CD4-positive, alpha-beta memory T cell (primary cell): Measurements from ENCODE around the gene DENND4A. TPM values are rescaled to one million over a fixed set of nuclear protein-coding genes. Genes with fewer than 3 reads are reported as not detected.

ENCODE experiments used
- CTCF ChIA-PET: fragments of 350-600 bp; sonication (Branson Sonifier 250); formaldehyde crosslinking; loops from one replicate; lab custom pipeline; 2021; ENCODE audit warnings: inconsistent platforms; ENCODE audit not compliant: partially characterized antibody; lab: Charles Lee
- POLR2A ChIA-PET: fragments of 350-600 bp; sonication (Branson Sonifier 250); formaldehyde crosslinking; loops from one replicate; lab custom pipeline; 2021; ENCODE audit not compliant: partially characterized antibody; lab: Charles Lee
- DNase-seq, 5 donors: peaks; one replicate each; pipeline versions ENCODE4 v3.0.0 to v3.0.0-alpha.2; 2020 to 2022; ENCODE audit warnings: mixed read lengths in 1 of 5
- H3K27ac ChIP-seq: one replicate; pipeline ENCODE4 v1.7.0; 2013; ENCODE audit warnings: low read depth, low read length
- H3K27me3 ChIP-seq: 2 replicates; pipeline ENCODE4 v1.7.0; 2013; ENCODE audit warnings: mild to moderate bottlenecking, low read length, moderate library complexity; ENCODE audit not compliant: insufficient read depth
- H3K36me3 ChIP-seq: 2 replicates; pipeline ENCODE4 v1.7.0; 2013; ENCODE audit warnings: mild to moderate bottlenecking, low read length, moderate library complexity; ENCODE audit not compliant: insufficient read depth
- H3K4me1 ChIP-seq: 2 replicates; pipeline ENCODE4 v1.7.0; 2013; ENCODE audit warnings: mild to moderate bottlenecking, low read length, moderate library complexity; ENCODE audit not compliant: insufficient read depth
- H3K4me3 ChIP-seq, 2 donors: one replicate each; pipeline ENCODE4 v1.7.0; 2013; ENCODE audit warnings: low read length in 2 of 2, mild to moderate bottlenecking in 1 of 2
- H3K9me3 ChIP-seq, 2 donors: one replicate each; pipeline ENCODE4 v1.7.0; 2013; ENCODE audit warnings: low read length in 2 of 2, control low read depth in 1 of 2; ENCODE audit not compliant: control insufficient read depth in 1 of 2
- H3K27ac Mint-ChIP-seq, 7 donors: one replicate each; pipeline ENCODE4 v1.8.0; 2020 to 2021; ENCODE audit warnings: mixed read lengths in 7 of 7, mild to moderate bottlenecking in 6 of 7, inconsistent platforms in 3 of 7, moderate library complexity in 3 of 7
- H3K27me3 Mint-ChIP-seq, 2 donors: one replicate each; pipeline ENCODE4 v1.8.0; 2020 to 2021; ENCODE audit warnings: mixed read lengths in 2 of 2
- H3K36me3 Mint-ChIP-seq, 2 donors: one replicate each; pipeline ENCODE4 v1.8.0; 2020 to 2021; ENCODE audit warnings: mixed read lengths in 2 of 2, inconsistent platforms in 1 of 2, mild to moderate bottlenecking in 1 of 2
- H3K4me1 Mint-ChIP-seq, 4 donors: one replicate each; pipeline ENCODE4 v1.8.0; 2020 to 2021; ENCODE audit warnings: mixed read lengths in 4 of 4, mild to moderate bottlenecking in 1 of 4
- H3K4me3 Mint-ChIP-seq, 8 donors: one replicate each; pipeline ENCODE4 v1.8.0; 2020 to 2021; ENCODE audit warnings: mixed read lengths in 8 of 8, mild to moderate bottlenecking in 7 of 8, moderate library complexity in 6 of 8, inconsistent platforms in 3 of 8
- H3K9me3 Mint-ChIP-seq, 8 donors: one replicate each; pipeline ENCODE4 v1.8.0; 2020 to 2021; ENCODE audit warnings: mixed read lengths in 8 of 8, mild to moderate bottlenecking in 5 of 8, inconsistent platforms in 3 of 8, moderate library complexity in 1 of 8
- intact Hi-C: fragments of 100-400 bp; cut with micrococcal nuclease; formaldehyde crosslinking; loops from one replicate; pipeline ENCODE4 v1.15.1; 2023
- polyA plus RNA-seq, 2 donors: library from polyadenylated mRNA; unstranded; fragments of 300-500 nt; fragmentation: Illumina TruSeq; gene quantifications; one replicate each; pipeline ENCODE4 v1.2.3, GENCODE V29; 2021
- total RNA-seq, 2 experiments: library from RNA; stranded (reverse); gene quantifications; one replicate each; pipeline ENCODE4 v1.2.3, GENCODE V29; 2021

Gene DENND4A
- total and polyA plus RNA-seq, 4 experiments from 2014 or later: 8.4 to 69.4 (median 42.2) TPM

DNA sequence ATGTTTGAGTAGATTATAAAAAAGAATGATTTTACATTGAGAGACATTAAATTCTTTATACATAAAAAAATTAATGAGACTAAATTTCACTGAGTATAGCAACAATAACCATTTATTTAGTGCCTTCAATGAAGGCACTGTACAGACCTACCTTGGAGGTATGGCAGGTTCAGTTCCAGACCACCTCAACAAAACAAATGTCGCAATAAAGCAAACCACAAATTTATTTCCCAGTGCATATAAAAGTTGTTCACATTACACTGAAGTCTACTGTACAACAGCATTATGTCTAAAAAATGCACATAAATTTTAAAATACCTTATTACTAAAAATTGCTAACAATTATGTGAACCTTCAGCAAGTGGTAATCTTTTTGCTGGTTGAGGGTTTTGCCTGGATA is 111.5 kb downstream of the DENND4A start:
- Mint-ChIP-seq H3K36me3 (peaks cover 7 to 10% of the 10 kb centered on the region in 2 donors), H3K9me3 (no peaks in the 10 kb centered on the region), H3K27ac (peak overlapping the region in 1 of 7 donors; percentile 30), H3K27me3 (no peaks in the 10 kb centered on the region), H3K4me1 (peaks cover 2 to 9% (median 5%) of the 10 kb centered on the region in 4 donors), H3K4me3 (no peak overlapping the region)
- no peak overlapping the region for H3K4me3 ChIP-seq
- H3K27me3 ChIP-seq: no peaks in the 10 kb centered on the region
- H3K4me1 ChIP-seq: no peaks in the 10 kb centered on the region
- no peaks in the 10 kb centered on the region for H3K36me3 ChIP-seq
- H3K27ac ChIP-seq: no peak overlapping the region
- DNase-seq: no peak
- intact Hi-C loops: no loop called here
- POLR2A ChIA-PET: no interaction called here
- CTCF ChIA-PET: no interaction called here
- H3K9me3 ChIP-seq: no peaks in the 10 kb centered on the region

DNA sequence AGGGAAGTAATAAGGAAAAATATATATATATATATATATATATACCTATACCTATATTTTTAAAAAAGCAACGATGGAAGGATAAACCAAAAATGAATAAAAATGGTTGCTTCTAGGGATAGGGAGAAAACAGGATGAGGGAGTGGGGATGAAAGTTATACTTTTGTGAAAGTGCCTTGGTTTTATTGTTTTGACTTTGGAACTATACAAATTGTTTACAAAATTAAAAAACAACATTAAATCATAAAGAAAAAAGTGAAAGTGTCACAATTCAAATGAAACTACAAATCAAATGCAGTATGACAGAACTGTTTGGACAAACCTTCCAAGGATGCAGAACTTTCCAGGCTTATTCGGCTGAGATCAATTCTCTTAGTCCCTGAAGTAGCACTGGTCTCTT is 116.0 kb downstream of the DENND4A start:
- Mint-ChIP-seq H3K27ac (peak overlapping the region in 2 of 7 donors; percentile 7 to 70), H3K4me1 (peaks cover 0 to 4% (median under 1%) of the 10 kb centered on the region in 4 donors), H3K27me3 (no peaks in the 10 kb centered on the region), H3K36me3 (peaks cover 17 to 37% of the 10 kb centered on the region in 2 donors), H3K9me3 (peaks cover 0 to 2% (median 0%) of the 10 kb centered on the region in 8 donors), H3K4me3 (no peak overlapping the region)
- intact Hi-C loops: loop anchor here (10.0 kb wide), 1 partner anchor 49 kb away; no protein-coding TSS in a partner anchor
- H3K27me3 ChIP-seq: no peaks in the 10 kb centered on the region
- no peak overlapping the region for H3K27ac ChIP-seq
- ChIA-PET CTCF (no interaction called here), POLR2A (no interaction called here)
- peaks cover 14% of the 10 kb centered on the region for H3K36me3 ChIP-seq
- no peaks in the 10 kb centered on the region for H3K4me1 ChIP-seq
- H3K9me3 ChIP-seq: no peaks in the 10 kb centered on the region
- DNase-seq: no peak
- no peak overlapping the region for H3K4me3 ChIP-seq

DNA sequence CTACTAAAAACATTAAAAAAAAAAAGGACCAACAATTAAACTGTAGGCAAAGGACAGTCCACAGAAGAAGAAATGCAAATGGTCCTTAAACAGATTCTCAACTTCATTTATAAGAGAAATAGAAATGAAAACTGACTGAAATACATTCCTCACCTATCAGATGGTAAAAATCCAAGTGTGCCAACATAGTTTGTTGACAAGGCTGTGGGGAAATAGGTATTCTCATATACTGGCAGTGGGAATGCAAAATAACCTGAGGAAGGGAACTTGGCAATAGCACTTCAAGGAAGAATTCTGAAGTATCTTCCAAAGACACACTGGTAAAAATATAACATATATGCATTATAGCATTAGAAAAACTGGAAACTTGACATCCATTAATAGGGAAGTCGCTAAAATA is 116.5 kb downstream of the DENND4A start:
- intact Hi-C loops: loop anchor here (10.0 kb wide), 1 partner anchor 49 kb away; no protein-coding TSS in a partner anchor
- Mint-ChIP-seq H3K4me3 (no peak overlapping the region), H3K27ac (peak overlapping the region in 4 of 7 donors; percentile 7 to 70 (median 40)), H3K9me3 (peaks cover 0 to 2% (median 0%) of the 10 kb centered on the region in 8 donors), H3K4me1 (peaks cover 0 to 4% (median under 1%) of the 10 kb centered on the region in 4 donors), H3K36me3 (peaks cover 18 to 43% of the 10 kb centered on the region in 2 donors), H3K27me3 (no peaks in the 10 kb centered on the region)
- CTCF ChIA-PET: interaction anchor here (0.7 kb wide), 1 partner anchor 181 kb away, joined by 4 read pairs; no protein-coding TSS in a partner anchor
- DNase-seq: no peak
- Histone ChIP-seq H3K36me3 (peaks cover 20% of the 10 kb centered on the region), H3K9me3 (no peaks in the 10 kb centered on the region), H3K27me3 (no peaks in the 10 kb centered on the region), H3K27ac (no peak overlapping the region), H3K4me1 (no peaks in the 10 kb centered on the region), H3K4me3 (no peak overlapping the region)
- POLR2A ChIA-PET: no interaction called here

DNA sequence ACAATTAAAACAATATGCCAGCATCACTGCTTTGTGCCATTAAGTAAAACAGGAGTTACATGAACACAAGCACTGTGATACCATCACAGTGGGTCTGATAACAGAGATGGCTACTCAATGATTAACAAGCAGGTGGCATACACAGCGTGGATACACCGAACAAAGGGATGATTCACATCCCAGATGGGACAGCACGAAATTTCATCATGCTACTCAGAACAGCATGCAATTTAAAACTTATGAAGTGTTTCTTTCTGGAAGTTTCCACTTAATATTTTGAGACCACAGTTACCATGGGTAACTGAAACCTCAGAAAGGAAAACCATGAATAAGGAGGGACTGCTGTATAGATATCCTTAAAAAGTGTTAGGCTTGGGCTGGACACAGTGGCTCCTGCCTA is 125.8 kb downstream of the DENND4A start:
- no peaks in the 10 kb centered on the region for H3K9me3 ChIP-seq
- H3K36me3 ChIP-seq: peaks cover 47% of the 10 kb centered on the region
- H3K4me3 ChIP-seq: no peak overlapping the region
- H3K27ac ChIP-seq: no peak overlapping the region
- no peaks in the 10 kb centered on the region for H3K27me3 ChIP-seq
- CTCF ChIA-PET: no interaction called here
- POLR2A ChIA-PET: no interaction called here
- DNase-seq: no peak
- Mint-ChIP-seq H3K27me3 (no peaks in the 10 kb centered on the region), H3K27ac (peak overlapping the region in 1 of 7 donors; percentile 57), H3K4me3 (no peak overlapping the region), H3K36me3 (peaks cover 40 to 75% of the 10 kb centered on the region in 2 donors), H3K9me3 (no peaks in the 10 kb centered on the region), H3K4me1 (no peaks in the 10 kb centered on the region)
- no peaks in the 10 kb centered on the region for H3K4me1 ChIP-seq
- intact Hi-C loops: no loop called here

DNA sequence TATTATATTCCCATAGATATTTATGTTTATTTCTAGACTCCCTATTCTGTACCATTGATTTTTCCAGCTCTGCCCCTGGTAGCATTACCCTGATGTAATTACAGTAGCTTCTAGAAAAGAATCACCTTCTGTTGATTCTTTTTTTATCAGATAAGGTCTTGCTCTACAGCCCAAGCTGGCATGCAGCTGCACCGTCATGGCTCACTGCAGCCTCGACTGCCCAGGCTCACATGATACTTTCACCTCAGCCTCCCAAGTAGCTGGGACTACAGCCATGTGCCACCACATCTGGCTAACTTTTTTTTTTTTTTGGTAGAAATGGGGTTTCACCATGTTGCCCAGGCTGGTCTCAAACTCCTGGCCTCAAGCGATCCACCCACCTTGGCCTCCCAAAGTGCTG is 128.6 kb downstream of the DENND4A start:
- Mint-ChIP-seq H3K27me3 (no peaks in the 10 kb centered on the region), H3K36me3 (peaks cover 26 to 65% of the 10 kb centered on the region in 2 donors)

DNA sequence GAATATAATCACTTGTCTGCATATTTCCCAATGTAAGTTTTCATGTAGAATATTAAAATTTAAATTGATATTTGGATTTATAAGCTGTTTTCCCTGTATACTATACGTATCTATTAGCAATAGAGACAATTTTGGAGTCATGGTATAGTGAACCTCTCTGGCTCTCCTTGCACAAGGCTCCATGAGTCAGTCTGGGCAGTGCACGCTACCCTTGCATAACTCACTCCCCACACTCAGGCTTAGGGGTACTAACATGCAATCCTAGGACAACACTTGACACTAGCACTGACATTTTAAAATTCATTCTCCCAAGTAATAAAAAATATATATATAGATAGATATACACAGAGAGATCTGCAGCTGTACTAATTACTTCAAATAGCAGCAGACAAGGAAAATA is 131.2 kb downstream of the DENND4A start:
- ChIA-PET POLR2A (no interaction called here), CTCF (interaction anchor here (1.3 kb wide), 1 partner anchor 168 kb away, joined by 3 read pairs; no protein-coding TSS in a partner anchor)
- H3K4me1 Mint-ChIP-seq: no peaks in the 10 kb centered on the region
- H3K36me3 ChIP-seq: peaks cover 34% of the 10 kb centered on the region
- no peaks in the 10 kb centered on the region for H3K9me3 Mint-ChIP-seq
- no peaks in the 10 kb centered on the region for H3K27me3 Mint-ChIP-seq
- no peak overlapping the region for H3K27ac ChIP-seq
- intact Hi-C loops: no loop called here
- H3K9me3 ChIP-seq: no peaks in the 10 kb centered on the region
- H3K4me3 ChIP-seq: no peak overlapping the region
- no peak overlapping the region for H3K4me3 Mint-ChIP-seq
- H3K4me1 ChIP-seq: no peaks in the 10 kb centered on the region
- H3K27me3 ChIP-seq: no peaks in the 10 kb centered on the region
- H3K27ac Mint-ChIP-seq: no peak overlapping the region
- no peak for DNase-seq
- peaks cover 22 to 67% of the 10 kb centered on the region in 2 donors for H3K36me3 Mint-ChIP-seq

More for the DNA sequence above, 128.6 kb downstream of the DENND4A start:
- H3K27ac ChIP-seq: no peak overlapping the region
- H3K36me3 ChIP-seq: peaks cover 29% of the 10 kb centered on the region
- H3K4me1 ChIP-seq: no peaks in the 10 kb centered on the region
- ChIA-PET POLR2A (interaction anchor here (1.5 kb wide), 1 partner anchor 15 kb away, joined by 5 read pairs; no protein-coding TSS in a partner anchor), CTCF (no interaction called here)
- Mint-ChIP-seq H3K4me1 (no peaks in the 10 kb centered on the region), H3K27ac (no peak overlapping the region), H3K9me3 (no peaks in the 10 kb centered on the region), H3K4me3 (no peak overlapping the region)
- H3K4me3 ChIP-seq: no peak overlapping the region
- DNase-seq: no peak
- intact Hi-C loops: no loop called here
- H3K9me3 ChIP-seq: no peaks in the 10 kb centered on the region
- no peaks in the 10 kb centered on the region for H3K27me3 ChIP-seq

DNA sequence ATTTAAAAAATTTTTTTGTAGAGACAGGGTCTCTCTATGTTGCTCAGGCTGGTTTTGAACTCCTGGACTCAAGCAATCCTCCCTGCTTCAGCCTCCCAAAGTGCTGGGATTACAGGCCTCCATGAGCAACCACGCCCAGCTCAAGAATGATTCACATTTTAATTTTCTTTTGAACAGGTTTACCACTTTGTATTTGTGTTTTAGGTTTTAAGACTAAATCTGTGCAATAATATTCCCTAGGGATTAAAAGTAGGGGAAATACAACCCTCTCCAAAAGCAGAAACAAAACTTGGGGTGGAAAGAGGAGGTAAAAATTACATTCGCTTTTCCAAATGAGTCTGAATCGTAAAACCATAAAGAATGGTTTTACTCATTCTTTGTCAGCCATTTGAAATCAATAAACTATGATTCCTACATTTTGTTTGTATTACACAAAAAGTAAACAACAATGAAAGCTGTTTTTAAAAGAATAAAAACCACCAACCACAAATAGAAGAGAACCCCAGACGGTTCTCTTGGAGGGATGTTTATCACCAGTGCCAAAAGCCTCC is 132.5 kb downstream of the DENND4A start:
- Mint-ChIP-seq H3K9me3 (no peaks in the 10 kb centered on the region), H3K27ac (no peak overlapping the region), H3K27me3 (no peaks in the 10 kb centered on the region), H3K4me1 (no peaks in the 10 kb centered on the region), H3K4me3 (no peak overlapping the region), H3K36me3 (peaks cover 20 to 68% of the 10 kb centered on the region in 2 donors)
- no peak for DNase-seq
- ChIA-PET CTCF (interaction anchor here (1.0 to 1.3 kb wide), 3 partner anchors 11 to 169 kb away, joined by 3 to 5 read pairs (median 4); no protein-coding TSS in a partner anchor), POLR2A (interaction anchor here (1.4 kb wide), 1 partner anchor 132 kb away, joined by 5 read pairs; the partner anchor contains the start of gene DENND4A)
- no peak overlapping the region for H3K27ac ChIP-seq
- no peaks in the 10 kb centered on the region for H3K4me1 ChIP-seq
- H3K9me3 ChIP-seq: no peaks in the 10 kb centered on the region
- intact Hi-C loops: no loop called here
- peaks cover 28% of the 10 kb centered on the region for H3K36me3 ChIP-seq
- no peaks in the 10 kb centered on the region for H3K27me3 ChIP-seq
- H3K4me3 ChIP-seq: no peak overlapping the region
